ENCODE measurements around the gene SLIT3. TPM values are rescaled to one million over a fixed set of nuclear protein-coding genes. Genes with fewer than 3 reads are reported as not detected.

Gene SLIT3
- total and polyA plus RNA-seq, 4 donors: 18.1 to 22.5 (median 19.5) TPM

DNA sequence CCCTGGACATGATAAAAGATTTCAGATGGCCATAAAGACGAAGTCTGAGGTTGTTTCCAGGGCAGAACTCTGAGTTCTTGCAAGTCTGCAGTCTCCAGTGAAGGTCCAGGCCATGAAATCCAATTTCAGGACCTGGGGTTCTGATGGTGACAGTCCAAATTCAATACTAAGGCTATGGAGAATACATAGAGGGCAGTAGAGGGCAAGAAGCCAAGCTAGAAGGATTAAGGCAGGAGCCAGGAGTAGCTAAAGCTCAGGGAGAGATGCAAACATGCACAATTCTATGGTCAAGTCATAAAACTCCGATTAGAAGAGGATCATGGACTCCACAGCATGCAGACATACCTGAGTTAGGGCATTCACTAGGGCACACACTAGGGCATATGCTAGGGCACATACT, 11.4 kb downstream of the SLIT3 start:
- no peak for DNase-seq (ENCODE audit: low read depth in 4 of 6, low spot score in 6 of 6)
- H3K9me3 ChIP-seq (ENCODE audit: control insufficient read depth, insufficient read depth, low read length): peaks cover 4% of the 10 kb centered on the region
- no peaks in the 10 kb centered on the region for H3K36me3 ChIP-seq (ENCODE audit: control insufficient read depth, insufficient read depth, low read length)
- no peak overlapping the region for H3K27ac ChIP-seq (ENCODE audit: low read depth, low read length)
- no peak overlapping the region for H3K4me3 ChIP-seq (ENCODE audit: low read depth, low read length)
- H3K27me3 ChIP-seq (ENCODE audit: control insufficient read depth, insufficient read depth, low read length): no peaks in the 10 kb centered on the region
- H3K4me1 ChIP-seq (ENCODE audit: control insufficient read depth, insufficient read depth, low read length): peaks cover 4% of the 10 kb centered on the region
- WGBS (ENCODE audit: insufficient coverage): 80% methylated on average over 2 of the region's 2 CpGs

DNA sequence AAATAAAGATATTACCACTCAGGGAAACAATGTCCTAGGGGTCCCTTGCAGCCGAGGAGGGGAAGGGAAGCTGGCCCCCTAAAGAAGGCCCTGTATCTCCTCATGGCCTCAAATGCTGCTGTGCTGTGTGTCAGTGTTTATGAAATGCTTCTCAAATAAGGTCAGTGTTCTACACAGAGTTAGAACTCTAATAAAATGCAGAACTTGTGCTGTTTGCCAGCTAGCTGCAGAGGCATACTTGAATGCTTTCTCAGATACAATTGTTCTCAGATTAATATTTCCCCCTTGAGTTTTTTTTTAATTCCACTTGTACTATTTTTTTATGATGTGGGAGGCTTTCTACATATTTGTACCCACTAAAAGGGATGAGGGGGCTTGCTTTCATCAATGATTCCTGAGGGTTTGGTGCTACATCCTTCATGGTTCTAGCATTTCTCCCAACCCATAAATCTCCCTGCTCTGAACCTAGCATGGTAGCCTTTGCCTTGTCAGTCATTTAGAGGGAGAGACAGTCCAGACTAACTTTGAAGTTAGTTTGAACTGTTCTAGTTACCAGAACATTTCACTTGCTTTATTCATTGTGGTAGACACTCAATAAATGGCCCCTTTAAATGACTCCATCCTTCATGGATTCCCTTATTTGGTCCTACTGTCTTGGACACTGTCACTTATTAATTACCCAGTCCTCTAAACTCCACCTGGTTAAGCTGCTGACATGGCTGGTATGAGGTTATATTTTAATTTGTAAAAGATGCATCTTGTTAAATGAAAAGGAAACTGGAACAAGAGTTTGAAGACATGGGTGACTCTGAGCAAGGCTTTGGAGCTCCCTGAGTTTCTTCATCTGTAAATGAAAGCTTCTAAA, 12.6 kb downstream of the SLIT3 start:
- no peak for DNase-seq (ENCODE audit: low read depth in 4 of 6, low spot score in 6 of 6)
- no peaks in the 10 kb centered on the region for H3K36me3 ChIP-seq (ENCODE audit: control insufficient read depth, insufficient read depth, low read length)
- peaks cover 4% of the 10 kb centered on the region for H3K9me3 ChIP-seq (ENCODE audit: control insufficient read depth, insufficient read depth, low read length)
- peaks cover 4% of the 10 kb centered on the region for H3K4me1 ChIP-seq (ENCODE audit: control insufficient read depth, insufficient read depth, low read length)
- no peak overlapping the region for H3K4me3 ChIP-seq (ENCODE audit: low read depth, low read length)
- no peaks in the 10 kb centered on the region for H3K27me3 ChIP-seq (ENCODE audit: control insufficient read depth, insufficient read depth, low read length)
- no peak overlapping the region for H3K27ac ChIP-seq (ENCODE audit: low read depth, low read length)
- WGBS (ENCODE audit: insufficient coverage): no CpG with 5 or more reads among the region's 1 CpG

DNA sequence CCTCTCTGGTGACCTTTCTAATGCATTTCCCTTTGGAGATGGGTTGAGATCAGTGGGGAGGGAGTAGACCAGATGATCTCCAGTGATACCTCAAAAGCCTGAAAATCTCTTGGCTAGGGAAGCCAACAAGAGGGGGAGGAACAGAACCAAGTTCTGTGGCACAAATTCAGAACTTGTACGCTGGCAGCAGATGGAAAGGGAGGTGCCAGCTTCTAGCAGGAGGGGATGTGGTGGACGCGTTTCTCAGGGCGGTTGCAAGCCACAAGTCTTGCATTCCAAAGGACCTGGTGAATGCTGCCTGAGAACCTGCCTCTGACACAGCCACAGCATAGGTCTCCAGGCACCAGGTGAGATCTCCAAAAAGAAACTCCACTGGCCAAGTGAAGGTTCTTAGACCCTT, 13.4 kb downstream of the SLIT3 start:
- Histone ChIP-seq H3K27me3 (ENCODE audit: control insufficient read depth, insufficient read depth, low read length) (no peaks in the 10 kb centered on the region), H3K9me3 (ENCODE audit: control insufficient read depth, insufficient read depth, low read length) (peaks cover 4% of the 10 kb centered on the region), H3K27ac (ENCODE audit: low read depth, low read length) (no peak overlapping the region), H3K4me3 (ENCODE audit: low read depth, low read length) (no peak overlapping the region), H3K4me1 (ENCODE audit: control insufficient read depth, insufficient read depth, low read length) (peaks cover 4% of the 10 kb centered on the region), H3K36me3 (ENCODE audit: control insufficient read depth, insufficient read depth, low read length) (no peaks in the 10 kb centered on the region)
- whole genome bisulfite sequencing (ENCODE audit: insufficient coverage): 55% methylated on average over 4 of the region's 4 CpGs
- peak in 1 of 6 donors; percentile 43 for DNase-seq (ENCODE audit: low read depth in 4 of 6, low spot score in 6 of 6)

DNA sequence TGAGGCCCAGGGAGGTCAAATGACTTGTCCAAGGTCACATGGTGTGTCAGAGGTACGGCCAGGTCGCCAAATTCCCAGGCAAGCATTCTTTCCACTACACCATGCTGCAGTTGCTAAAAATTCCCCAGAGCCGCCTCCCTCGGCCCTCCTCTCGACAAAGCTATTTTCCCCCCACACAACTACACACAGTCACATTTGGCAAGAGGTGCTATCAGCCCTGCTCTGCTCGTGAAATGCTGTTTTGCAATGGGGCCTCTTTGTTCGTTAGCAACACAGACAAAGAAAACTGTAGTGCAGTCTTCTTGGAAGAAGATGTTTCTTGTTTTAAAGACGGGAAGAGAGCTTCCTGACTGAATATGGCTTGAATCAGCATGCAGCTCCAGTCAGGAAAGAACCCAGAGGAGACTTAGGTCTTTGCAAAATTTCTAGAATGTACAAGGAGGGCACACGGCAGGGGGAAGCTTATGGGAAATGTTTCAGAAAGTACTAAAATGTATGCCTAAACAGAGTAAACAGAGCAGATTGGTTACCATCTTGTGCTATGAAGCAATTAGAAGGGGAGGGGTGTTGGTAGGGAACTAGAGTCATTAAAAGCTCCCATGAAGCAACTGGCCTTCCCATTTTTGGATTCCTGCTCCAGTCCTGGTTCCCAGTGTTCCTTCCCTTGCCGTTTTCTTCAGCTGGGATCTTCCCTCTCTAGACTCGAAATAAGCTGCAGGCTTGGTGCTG, 14.2 kb downstream of the SLIT3 start:
- 54% methylated on average over 11 of the region's 11 CpGs for WGBS (ENCODE audit: insufficient coverage)
- H3K4me1 ChIP-seq (ENCODE audit: control insufficient read depth, insufficient read depth, low read length): peaks cover 4% of the 10 kb centered on the region
- H3K27ac ChIP-seq (ENCODE audit: low read depth, low read length): no peak overlapping the region
- peaks cover 4% of the 10 kb centered on the region for H3K9me3 ChIP-seq (ENCODE audit: control insufficient read depth, insufficient read depth, low read length)
- no peak overlapping the region for H3K4me3 ChIP-seq (ENCODE audit: low read depth, low read length)
- H3K36me3 ChIP-seq (ENCODE audit: control insufficient read depth, insufficient read depth, low read length): no peaks in the 10 kb centered on the region
- H3K27me3 ChIP-seq (ENCODE audit: control insufficient read depth, insufficient read depth, low read length): no peaks in the 10 kb centered on the region
- DNase-seq (ENCODE audit: low read depth in 4 of 6, low spot score in 6 of 6): peak in 2 of 6 donors; percentile 31 to 57

DNA sequence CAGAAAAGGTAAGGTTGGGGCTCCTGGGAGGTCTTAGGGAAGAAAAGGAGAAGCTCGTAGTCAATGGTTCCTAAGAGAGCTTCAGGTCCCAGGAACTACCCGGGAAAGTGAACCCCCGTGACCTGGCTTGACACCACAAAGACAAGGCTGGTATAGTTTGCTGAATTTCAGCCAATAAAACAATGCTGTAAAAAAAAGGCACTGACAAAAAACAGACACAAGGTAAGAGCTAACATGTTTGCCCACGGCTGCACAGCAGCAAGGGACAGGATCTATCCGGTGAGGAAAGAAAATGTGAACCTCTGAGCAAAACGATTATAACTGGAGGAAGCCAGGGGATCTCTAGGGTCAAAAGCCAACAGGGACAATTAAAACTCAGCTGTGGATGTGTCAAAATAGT, 17.1 kb downstream of the SLIT3 start:
- Histone ChIP-seq H3K9me3 (ENCODE audit: control insufficient read depth, insufficient read depth, low read length) (peaks cover 4% of the 10 kb centered on the region), H3K27me3 (ENCODE audit: control insufficient read depth, insufficient read depth, low read length) (no peaks in the 10 kb centered on the region), H3K4me3 (ENCODE audit: low read depth, low read length) (no peak overlapping the region), H3K36me3 (ENCODE audit: control insufficient read depth, insufficient read depth, low read length) (no peaks in the 10 kb centered on the region), H3K4me1 (ENCODE audit: control insufficient read depth, insufficient read depth, low read length) (peaks cover 10% of the 10 kb centered on the region), H3K27ac (ENCODE audit: low read depth, low read length) (no peak overlapping the region)
- WGBS (ENCODE audit: insufficient coverage): 88% methylated on average over 6 of the region's 6 CpGs
- no peak for DNase-seq (ENCODE audit: low read depth in 4 of 6, low spot score in 6 of 6)

DNA sequence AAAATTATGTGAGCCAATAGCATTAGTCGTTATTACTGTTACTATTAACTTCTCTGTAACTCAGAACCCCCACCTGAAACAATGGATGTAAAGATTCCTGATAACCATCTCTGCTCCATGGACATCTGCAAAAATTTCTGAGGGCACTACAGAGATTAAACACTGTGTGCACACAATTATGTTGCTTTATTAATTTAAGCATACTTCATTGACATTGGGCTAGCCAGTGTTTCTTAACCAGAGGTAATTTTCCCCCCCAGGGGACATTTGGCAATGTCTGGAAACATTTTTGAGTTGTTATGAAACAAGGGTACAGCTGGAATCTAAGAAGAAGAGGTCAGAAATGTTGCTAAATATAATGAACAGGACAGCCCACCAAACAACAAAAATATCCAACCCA, 19.3 kb downstream of the SLIT3 start:
- Histone ChIP-seq H3K4me1 (ENCODE audit: control insufficient read depth, insufficient read depth, low read length) (peaks cover 10% of the 10 kb centered on the region), H3K27me3 (ENCODE audit: control insufficient read depth, insufficient read depth, low read length) (no peaks in the 10 kb centered on the region), H3K27ac (ENCODE audit: low read depth, low read length) (no peak overlapping the region), H3K4me3 (ENCODE audit: low read depth, low read length) (no peak overlapping the region), H3K36me3 (ENCODE audit: control insufficient read depth, insufficient read depth, low read length) (no peaks in the 10 kb centered on the region), H3K9me3 (ENCODE audit: control insufficient read depth, insufficient read depth, low read length) (peaks cover 4% of the 10 kb centered on the region)
- WGBS (ENCODE audit: insufficient coverage): no CpG with 5 or more reads among the region's 1 CpG
- no peak for DNase-seq (ENCODE audit: low read depth in 4 of 6, low spot score in 6 of 6)

DNA sequence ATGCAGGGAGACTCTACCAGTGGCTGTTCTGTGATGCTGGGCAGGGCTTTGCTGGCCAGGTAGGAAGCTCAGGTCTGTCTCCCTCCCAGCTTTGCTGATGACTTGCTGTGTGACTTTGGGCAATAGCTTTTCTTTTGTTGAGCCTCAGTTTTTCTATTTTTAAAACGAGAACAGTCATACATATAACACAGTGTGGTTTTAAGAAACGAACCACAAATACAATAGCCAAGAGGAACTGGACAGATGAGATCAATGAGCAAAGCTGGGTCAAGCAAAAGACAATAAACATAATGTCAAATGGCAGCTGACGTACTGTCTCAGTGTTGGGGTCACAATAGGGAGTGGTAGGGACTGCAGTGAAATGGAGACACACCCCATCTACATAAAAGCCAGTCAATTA, 20.2 kb downstream of the SLIT3 start:
- DNase-seq (ENCODE audit: low read depth in 4 of 6, low spot score in 6 of 6): no peak
- no peaks in the 10 kb centered on the region for H3K36me3 ChIP-seq (ENCODE audit: control insufficient read depth, insufficient read depth, low read length)
- H3K27me3 ChIP-seq (ENCODE audit: control insufficient read depth, insufficient read depth, low read length): no peaks in the 10 kb centered on the region
- WGBS (ENCODE audit: insufficient coverage): no CpG with 5 or more reads among the region's 3 CpGs
- H3K9me3 ChIP-seq (ENCODE audit: control insufficient read depth, insufficient read depth, low read length): peaks cover 3% of the 10 kb centered on the region
- peaks cover 6% of the 10 kb centered on the region for H3K4me1 ChIP-seq (ENCODE audit: control insufficient read depth, insufficient read depth, low read length)
- no peak overlapping the region for H3K27ac ChIP-seq (ENCODE audit: low read depth, low read length)
- no peak overlapping the region for H3K4me3 ChIP-seq (ENCODE audit: low read depth, low read length)

DNA sequence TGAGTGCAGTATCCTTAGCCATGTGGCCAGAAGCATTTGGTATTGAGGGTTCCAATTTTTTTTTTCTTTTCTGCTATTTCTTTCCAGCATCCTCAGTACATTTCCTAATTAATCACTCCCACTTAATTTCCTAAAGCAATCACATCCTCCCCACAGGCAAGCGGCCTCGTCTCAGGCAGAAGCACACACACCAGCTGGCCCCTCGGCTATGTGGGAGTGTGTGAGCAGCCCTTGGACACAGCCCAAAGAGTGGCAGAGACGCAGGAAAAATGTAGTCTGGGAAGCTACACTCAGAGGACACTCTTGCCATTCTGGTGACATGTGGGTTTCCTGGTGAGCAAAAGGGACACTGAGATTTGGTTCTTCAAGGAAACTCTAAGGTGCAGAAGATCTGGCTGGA, 20.7 kb downstream of the SLIT3 start:
- Histone ChIP-seq H3K4me3 (ENCODE audit: low read depth, low read length) (no peak overlapping the region), H3K27ac (ENCODE audit: low read depth, low read length) (no peak overlapping the region)
- DNase-seq (ENCODE audit: low read depth in 4 of 6, low spot score in 6 of 6): peak in 2 of 6 donors; percentile 78 to 81

DNA sequence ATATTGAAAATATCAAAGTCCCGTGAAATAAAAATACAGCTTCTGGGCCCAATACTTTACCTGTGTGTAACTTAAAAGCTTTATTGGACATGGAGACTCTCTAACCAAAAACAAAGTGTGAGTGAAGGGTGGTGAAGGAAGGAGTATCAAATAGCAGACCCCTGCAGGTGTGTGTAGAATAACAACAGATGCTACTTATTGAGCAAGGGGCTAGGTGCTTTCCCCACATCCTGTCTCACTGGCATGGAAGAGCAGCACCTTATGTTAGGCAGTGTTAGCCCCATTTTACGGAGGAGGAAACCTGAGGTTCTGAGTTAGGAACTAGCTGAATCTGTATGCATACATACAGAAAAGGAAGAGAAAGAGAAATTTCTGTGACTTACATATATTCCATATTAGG, 21.8 kb downstream of the SLIT3 start:
- Histone ChIP-seq H3K27ac (ENCODE audit: low read depth, low read length) (no peak overlapping the region), H3K9me3 (ENCODE audit: control insufficient read depth, insufficient read depth, low read length) (no peaks in the 10 kb centered on the region), H3K4me1 (ENCODE audit: control insufficient read depth, insufficient read depth, low read length) (peaks cover 6% of the 10 kb centered on the region), H3K27me3 (ENCODE audit: control insufficient read depth, insufficient read depth, low read length) (no peaks in the 10 kb centered on the region), H3K4me3 (ENCODE audit: low read depth, low read length) (no peak overlapping the region), H3K36me3 (ENCODE audit: control insufficient read depth, insufficient read depth, low read length) (no peaks in the 10 kb centered on the region)
- WGBS (ENCODE audit: insufficient coverage): no CpG with 5 or more reads among the region's 2 CpGs
- no peak for DNase-seq (ENCODE audit: low read depth in 4 of 6, low spot score in 6 of 6)

More for the DNA sequence above, 20.7 kb downstream of the SLIT3 start:
- H3K36me3 ChIP-seq (ENCODE audit: control insufficient read depth, insufficient read depth, low read length): no peaks in the 10 kb centered on the region
- no peaks in the 10 kb centered on the region for H3K9me3 ChIP-seq (ENCODE audit: control insufficient read depth, insufficient read depth, low read length)
- H3K4me1 ChIP-seq (ENCODE audit: control insufficient read depth, insufficient read depth, low read length): peaks cover 6% of the 10 kb centered on the region
- WGBS (ENCODE audit: insufficient coverage): 29% methylated on average over 1 of the region's 4 CpGs
- H3K27me3 ChIP-seq (ENCODE audit: control insufficient read depth, insufficient read depth, low read length): no peaks in the 10 kb centered on the region
